SK-N-MC (cell line): Measurements from ENCODE around the gene SYT12.
A peak's percentile ranks its signal among the peaks of the same experiment; 100 is the strongest.

Experiments used
- DNase-seq: peaks from one replicate; pipeline ENCODE4 v3.0.0-alpha.2; 2011; ENCODE audit warnings: low read depth, low spot score
- H3K27ac ChIP-seq: fragments of 200-600 bp; sonication (generic); 2 replicates; pipeline ENCODE4 v1.5.1; 2016; ENCODE audit warnings: mixed run types
- H3K36me3 ChIP-seq: fragments of 200-600 bp; sonication (generic); 2 replicates; pipeline ENCODE4 v1.6.1; 2017; ENCODE audit warnings: antibody characterized with exemption, low read length, mixed read lengths; ENCODE audit not compliant: insufficient read depth
- H3K4me3 ChIP-seq: fragments of 200-600 bp; sonication (generic); 2 replicates; pipeline ENCODE4 v1.5.1; 2016
- H3K9ac ChIP-seq: fragments of 200-600 bp; sonication (generic); 2 replicates; pipeline ENCODE4 v1.8.0; 2017; ENCODE audit warnings: mixed run types, mixed read lengths; ENCODE audit not compliant: insufficient read length
- H3K9me3 ChIP-seq: fragments of 200-600 bp; sonication (generic); 2 replicates; pipeline ENCODE4 v1.6.1; 2017; ENCODE audit warnings: low read depth, mild to moderate bottlenecking, antibody characterized with exemption, low read length, moderate library complexity, mixed read lengths
- EZH2 ChIP-seq: fragments of 200-600 bp; sonication (generic); IDR thresholded peaks from one replicate; pipeline ENCODE4 v1.6.1; 2017; ENCODE audit warnings: antibody characterized with exemption
- FOXP2 ChIP-seq: optimal IDR thresholded peaks from 2 replicates; pipeline ENCODE3; 2011; ENCODE audit warnings: mild to moderate bottlenecking, moderate library complexity; ENCODE audit not compliant: insufficient read depth; ENCODE audit errors: extremely low read length, control extremely low read depth
- POLR2AphosphoS5 ChIP-seq: IDR thresholded peaks from 2 replicates; pipeline ENCODE4 v1.6.1; 2012; ENCODE audit warnings: mild to moderate bottlenecking, low read depth, low read length, borderline replicate concordance

SYT12 gene

GRCh38 chr11:67029146-67029545 lies 6.2 kb downstream of the SYT12 start:
- no peak overlapping the region for H3K4me3 ChIP-seq
- no peaks in the 10 kb centered on the region for H3K36me3 ChIP-seq
- no peak overlapping the region for H3K27ac ChIP-seq
- H3K9ac ChIP-seq = no peak overlapping the region
- TF ChIP-seq EZH2 (no peak), POLR2AphosphoS5 (no peak), FOXP2 (no peak)
- H3K9me3 ChIP-seq = no peaks in the 10 kb centered on the region
- DNase-seq = no peak

- TF ChIP-seq EZH2 = no peak
- no peak; the same call in 1 of the 2 replicates for TF ChIP-seq POLR2AphosphoS5
- TF ChIP-seq FOXP2 = no peak
- Histone ChIP-seq H3K4me3 (no peak overlapping the region), H3K36me3 (no peaks in the 10 kb centered on the region), H3K27ac (no peak overlapping the region), H3K9me3 (no peaks in the 10 kb centered on the region), H3K9ac (no peak overlapping the region)
- no peak for DNase-seq
Observed at GRCh38 chr11:67030976-67031375, 8.0 kb downstream of the SYT12 start.

- Histone ChIP-seq H3K9me3 (no peaks in the 10 kb centered on the region), H3K27ac (no peak overlapping the region), H3K9ac (no peak overlapping the region), H3K4me3 (no peak overlapping the region), H3K36me3 (no peaks in the 10 kb centered on the region)
- TF ChIP-seq POLR2AphosphoS5 = no peak
- no peak for TF ChIP-seq FOXP2
- TF ChIP-seq EZH2 = no peak
- no peak for DNase-seq
Observed at GRCh38 chr11:67031791-67032561, 9.0 kb downstream of the SYT12 start.

GRCh38 chr11:67032830-67033551 lies 10.1 kb downstream of the SYT12 start:
- no peak for DNase-seq
- TF ChIP-seq POLR2AphosphoS5 = no peak
- no peak for TF ChIP-seq EZH2
- no peak for TF ChIP-seq FOXP2
- Histone ChIP-seq H3K9ac (peak overlapping the region; percentile 3), H3K9me3 (no peaks in the 10 kb centered on the region), H3K36me3 (no peaks in the 10 kb centered on the region), H3K4me3 (peak overlapping the region; percentile 39), H3K27ac (peak overlapping the region; percentile 95)

- peak overlapping the region; percentile 39 for H3K4me3 ChIP-seq
- H3K9ac ChIP-seq = peak overlapping the region; percentile 34
- no peaks in the 10 kb centered on the region for H3K9me3 ChIP-seq
- TF ChIP-seq POLR2AphosphoS5 (peak; percentile 51; the same call in 1 of the 2 replicates), FOXP2 (peak; percentile 51), EZH2 (no peak)
- peak overlapping the region; percentile 95 for H3K27ac ChIP-seq
- peak; percentile 79 for DNase-seq
- H3K36me3 ChIP-seq = no peaks in the 10 kb centered on the region
Observed at GRCh38 chr11:67033661-67034166, 10.8 kb downstream of the SYT12 start.

- Histone ChIP-seq H3K27ac (peak overlapping the region; percentile 95), H3K9ac (peak overlapping the region; percentile 34), H3K36me3 (no peaks in the 10 kb centered on the region), H3K4me3 (peak overlapping the region; percentile 39), H3K9me3 (no peaks in the 10 kb centered on the region)
- TF ChIP-seq FOXP2 (no peak), POLR2AphosphoS5 (no peak), EZH2 (no peak)
- no peak for DNase-seq
Observed at GRCh38 chr11:67034350-67034749, 11.4 kb downstream of the SYT12 start.

GRCh38 chr11:67040147-67040546 lies 17.2 kb downstream of the SYT12 start:
- no peak overlapping the region for H3K4me3 ChIP-seq
- DNase-seq = no peak
- H3K9me3 ChIP-seq = no peaks in the 10 kb centered on the region
- no peak for TF ChIP-seq EZH2
- no peak for TF ChIP-seq FOXP2
- no peak for TF ChIP-seq POLR2AphosphoS5
- H3K36me3 ChIP-seq = no peaks in the 10 kb centered on the region
- no peak overlapping the region for H3K27ac ChIP-seq
- no peak overlapping the region for H3K9ac ChIP-seq

GRCh38 chr11:67041602-67042001 lies 18.7 kb downstream of the SYT12 start:
- Histone ChIP-seq H3K9me3 (no peaks in the 10 kb centered on the region), H3K4me3 (no peak overlapping the region), H3K36me3 (no peaks in the 10 kb centered on the region), H3K27ac (no peak overlapping the region), H3K9ac (no peak overlapping the region)
- no peak for DNase-seq
- TF ChIP-seq POLR2AphosphoS5 = no peak
